K562 (cell line): ENCODE results near the gene CPT1C. TPM values are rescaled to one million over a fixed set of nuclear protein-coding genes. Genes with fewer than 3 reads are reported as not detected.
A peak's percentile ranks its signal among the peaks of the same experiment; 100 is the strongest.

Experiments used
- EP400 ChIP-seq: fragments of 450-650 bp; IDR thresholded peaks from 2 replicates; pipeline ENCODE4 v1.6.1; 2017; ENCODE audit warnings: antibody characterized with exemption, mild to moderate bottlenecking, moderate library complexity
- FOXP1 ChIP-seq: sonication (generic); formaldehyde crosslinking; IDR thresholded peaks from 2 replicates; pipeline ENCODE4 v1.8.0; 2022; ENCODE audit warnings: mild to moderate bottlenecking, missing genetic modification reagents
- HNRNPK ChIP-seq: fragments of 200-400 bp; formaldehyde crosslinking; IDR thresholded peaks from one replicate; pipeline ENCODE4 v1.6.1; 2018; ENCODE audit warnings: mild to moderate bottlenecking, low read depth, low read length; ENCODE audit not compliant: poor library complexity, severe bottlenecking
- ZFPM2 ChIP-seq: fragments of 250-450 bp; sonication (Bioruptor Pico); IDR thresholded peaks from 2 replicates; pipeline ENCODE4 v1.5.1; 2022; ENCODE audit warnings: mild to moderate bottlenecking
- polyA plus RNA-seq, 8 experiments: library from polyadenylated mRNA; depleted of rRNA in 4 of 8; stranded (reverse) in 5 of 8; unstranded in 3 of 8; fragments of >200 nt; fragmentation: Nextera tagmentation in 2 of 8; fragmentation: Illumina TruSeq in 1 of 8; extraction: Ambion mirVana in 2 of 8; extraction: Trizol in 1 of 8; gene quantifications; 2 replicates each; pipeline versions ENCODE4 v1.2.1 to v1.2.3, GENCODE V29; 2011 to 2014; ENCODE audit warnings: inconsistent platforms in 1 of 8, missing spikeins in 1 of 8
- total RNA-seq, 7 experiments: library from RNA; depleted of rRNA in 6 of 7; stranded (reverse); fragments of >200 nt in 6 of 7; fragmentation: Illumina TruSeq in 2 of 7; extraction: Trizol in 2 of 7; gene quantifications; 2 replicates each; pipeline versions ENCODE4 v1.2.1 to v1.2.3, GENCODE V29; 2011 to 2021; ENCODE audit warnings: low replicate concordance in 1 of 7
- TF ChIP-seq, protein P1 (sequence below): fragments of 450-650 bp; IDR thresholded peaks from 2 replicates; pipeline ENCODE4 v1.6.1; 2017; ENCODE audit warnings: antibody characterized with exemption, mild to moderate bottlenecking
- TF ChIP-seq, protein P2 (sequence below), 2 experiments: fragments of 450-650 bp in 1 of 2; sonication (generic) in 1 of 2; formaldehyde crosslinking in 1 of 2; IDR thresholded peaks; 2 replicates each; pipeline versions ENCODE4 v1.7.1 to v1.9.0; 2016 to 2022; ENCODE audit warnings: inconsistent platforms in 1 of 2, mild to moderate bottlenecking in 1 of 2, missing genetic modification reagents in 1 of 2
- TF ChIP-seq, protein P3 (sequence below): sonication (generic); formaldehyde crosslinking; IDR thresholded peaks from 2 replicates; pipeline ENCODE4 v1.4.0; 2020; ENCODE audit warnings: mild to moderate bottlenecking, missing genetic modification reagents
- TF ChIP-seq, protein P4 (sequence below): fragments of 450-650 bp; formaldehyde crosslinking; IDR thresholded peaks from 2 replicates; pipeline ENCODE4 v1.4.0; 2020; ENCODE audit warnings: mild to moderate bottlenecking, moderate library complexity

CPT1C gene
- total and polyA plus RNA-seq, 9 of the 15 experiments (the other 6 are each of a cell fraction or from before 2014, with no cell fraction given): 1.9 to 12.3 (median 3.0) TPM

DNA sequence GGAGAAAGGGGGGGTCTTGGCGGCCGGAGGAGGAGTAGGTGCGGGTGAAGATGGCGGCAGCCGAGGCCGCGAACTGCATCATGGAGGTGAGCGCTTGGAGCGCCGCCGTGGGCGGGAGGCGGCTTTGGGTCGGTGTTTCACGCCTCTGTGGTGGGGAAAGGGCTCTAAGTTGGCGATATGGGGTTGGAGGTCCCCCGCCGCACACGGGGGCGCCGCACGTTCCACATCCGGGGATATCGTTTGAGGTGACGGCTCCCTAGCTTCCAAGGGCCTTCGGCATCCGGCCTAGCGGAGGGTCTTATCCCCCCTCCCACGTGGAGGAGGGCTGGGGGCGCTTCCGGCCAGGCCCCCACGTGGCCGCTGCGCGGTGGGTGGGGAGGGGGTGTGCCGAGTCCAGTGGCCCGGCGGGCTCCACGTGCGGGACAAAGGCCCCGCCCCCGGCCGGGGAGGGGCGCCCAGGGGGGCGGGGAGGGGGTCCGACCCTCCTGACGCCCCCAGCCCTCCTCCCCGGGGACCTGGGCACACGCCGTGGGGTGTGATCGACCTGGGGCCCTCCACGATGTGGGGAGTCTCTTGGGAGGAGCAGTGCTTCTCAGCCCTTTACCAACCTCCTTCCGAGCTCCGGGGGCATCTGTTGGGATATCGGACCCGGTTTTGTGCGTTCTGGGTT, 13.6 kb upstream of the CPT1C start, which contains the start of gene PRMT1 (continued):
- TF ChIP-seq, protein P1, sequence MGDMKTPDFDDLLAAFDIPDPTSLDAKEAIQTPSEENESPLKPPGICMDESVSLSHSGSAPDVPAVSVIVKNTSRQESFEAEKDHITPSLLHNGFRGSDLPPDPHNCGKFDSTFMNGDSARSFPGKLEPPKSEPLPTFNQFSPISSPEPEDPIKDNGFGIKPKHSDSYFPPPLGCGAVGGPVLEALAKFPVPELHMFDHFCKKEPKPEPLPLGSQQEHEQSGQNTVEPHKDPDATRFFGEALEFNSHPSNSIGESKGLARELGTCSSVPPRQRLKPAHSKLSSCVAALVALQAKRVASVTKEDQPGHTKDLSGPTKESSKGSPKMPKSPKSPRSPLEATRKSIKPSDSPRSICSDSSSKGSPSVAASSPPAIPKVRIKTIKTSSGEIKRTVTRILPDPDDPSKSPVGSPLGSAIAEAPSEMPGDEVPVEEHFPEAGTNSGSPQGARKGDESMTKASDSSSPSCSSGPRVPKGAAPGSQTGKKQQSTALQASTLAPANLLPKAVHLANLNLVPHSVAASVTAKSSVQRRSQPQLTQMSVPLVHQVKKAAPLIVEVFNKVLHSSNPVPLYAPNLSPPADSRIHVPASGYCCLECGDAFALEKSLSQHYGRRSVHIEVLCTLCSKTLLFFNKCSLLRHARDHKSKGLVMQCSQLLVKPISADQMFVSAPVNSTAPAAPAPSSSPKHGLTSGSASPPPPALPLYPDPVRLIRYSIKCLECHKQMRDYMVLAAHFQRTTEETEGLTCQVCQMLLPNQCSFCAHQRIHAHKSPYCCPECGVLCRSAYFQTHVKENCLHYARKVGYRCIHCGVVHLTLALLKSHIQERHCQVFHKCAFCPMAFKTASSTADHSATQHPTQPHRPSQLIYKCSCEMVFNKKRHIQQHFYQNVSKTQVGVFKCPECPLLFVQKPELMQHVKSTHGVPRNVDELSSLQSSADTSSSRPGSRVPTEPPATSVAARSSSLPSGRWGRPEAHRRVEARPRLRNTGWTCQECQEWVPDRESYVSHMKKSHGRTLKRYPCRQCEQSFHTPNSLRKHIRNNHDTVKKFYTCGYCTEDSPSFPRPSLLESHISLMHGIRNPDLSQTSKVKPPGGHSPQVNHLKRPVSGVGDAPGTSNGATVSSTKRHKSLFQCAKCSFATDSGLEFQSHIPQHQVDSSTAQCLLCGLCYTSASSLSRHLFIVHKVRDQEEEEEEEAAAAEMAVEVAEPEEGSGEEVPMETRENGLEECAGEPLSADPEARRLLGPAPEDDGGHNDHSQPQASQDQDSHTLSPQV: no peak
- TF ChIP-seq, protein P2, sequence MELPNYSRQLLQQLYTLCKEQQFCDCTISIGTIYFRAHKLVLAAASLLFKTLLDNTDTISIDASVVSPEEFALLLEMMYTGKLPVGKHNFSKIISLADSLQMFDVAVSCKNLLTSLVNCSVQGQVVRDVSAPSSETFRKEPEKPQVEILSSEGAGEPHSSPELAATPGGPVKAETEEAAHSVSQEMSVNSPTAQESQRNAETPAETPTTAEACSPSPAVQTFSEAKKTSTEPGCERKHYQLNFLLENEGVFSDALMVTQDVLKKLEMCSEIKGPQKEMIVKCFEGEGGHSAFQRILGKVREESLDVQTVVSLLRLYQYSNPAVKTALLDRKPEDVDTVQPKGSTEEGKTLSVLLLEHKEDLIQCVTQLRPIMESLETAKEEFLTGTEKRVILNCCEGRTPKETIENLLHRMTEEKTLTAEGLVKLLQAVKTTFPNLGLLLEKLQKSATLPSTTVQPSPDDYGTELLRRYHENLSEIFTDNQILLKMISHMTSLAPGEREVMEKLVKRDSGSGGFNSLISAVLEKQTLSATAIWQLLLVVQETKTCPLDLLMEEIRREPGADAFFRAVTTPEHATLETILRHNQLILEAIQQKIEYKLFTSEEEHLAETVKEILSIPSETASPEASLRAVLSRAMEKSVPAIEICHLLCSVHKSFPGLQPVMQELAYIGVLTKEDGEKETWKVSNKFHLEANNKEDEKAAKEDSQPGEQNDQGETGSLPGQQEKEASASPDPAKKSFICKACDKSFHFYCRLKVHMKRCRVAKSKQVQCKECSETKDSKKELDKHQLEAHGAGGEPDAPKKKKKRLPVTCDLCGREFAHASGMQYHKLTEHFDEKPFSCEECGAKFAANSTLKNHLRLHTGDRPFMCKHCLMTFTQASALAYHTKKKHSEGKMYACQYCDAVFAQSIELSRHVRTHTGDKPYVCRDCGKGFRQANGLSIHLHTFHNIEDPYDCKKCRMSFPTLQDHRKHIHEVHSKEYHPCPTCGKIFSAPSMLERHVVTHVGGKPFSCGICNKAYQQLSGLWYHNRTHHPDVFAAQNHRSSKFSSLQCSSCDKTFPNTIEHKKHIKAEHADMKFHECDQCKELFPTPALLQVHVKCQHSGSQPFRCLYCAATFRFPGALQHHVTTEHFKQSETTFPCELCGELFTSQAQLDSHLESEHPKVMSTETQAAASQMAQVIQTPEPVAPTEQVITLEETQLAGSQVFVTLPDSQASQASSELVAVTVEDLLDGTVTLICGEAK (IDR thresholded peaks at IDR 0.05): peak; percentile 68
- TF ChIP-seq, protein P2 (CRISPR knock-in tag; IDR thresholded peaks at IDR 0.05): no peak
- TF ChIP-seq, protein P3, sequence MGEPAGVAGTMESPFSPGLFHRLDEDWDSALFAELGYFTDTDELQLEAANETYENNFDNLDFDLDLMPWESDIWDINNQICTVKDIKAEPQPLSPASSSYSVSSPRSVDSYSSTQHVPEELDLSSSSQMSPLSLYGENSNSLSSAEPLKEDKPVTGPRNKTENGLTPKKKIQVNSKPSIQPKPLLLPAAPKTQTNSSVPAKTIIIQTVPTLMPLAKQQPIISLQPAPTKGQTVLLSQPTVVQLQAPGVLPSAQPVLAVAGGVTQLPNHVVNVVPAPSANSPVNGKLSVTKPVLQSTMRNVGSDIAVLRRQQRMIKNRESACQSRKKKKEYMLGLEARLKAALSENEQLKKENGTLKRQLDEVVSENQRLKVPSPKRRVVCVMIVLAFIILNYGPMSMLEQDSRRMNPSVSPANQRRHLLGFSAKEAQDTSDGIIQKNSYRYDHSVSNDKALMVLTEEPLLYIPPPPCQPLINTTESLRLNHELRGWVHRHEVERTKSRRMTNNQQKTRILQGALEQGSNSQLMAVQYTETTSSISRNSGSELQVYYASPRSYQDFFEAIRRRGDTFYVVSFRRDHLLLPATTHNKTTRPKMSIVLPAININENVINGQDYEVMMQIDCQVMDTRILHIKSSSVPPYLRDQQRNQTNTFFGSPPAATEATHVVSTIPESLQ (CRISPR knock-in tag): no peak
- no peak for TF ChIP-seq HNRNPK
- 0 out of 2 replicates have a peak, but pooled peaks have one; percentile 28 for TF ChIP-seq ZFPM2 (CRISPR knock-in tag)
- TF ChIP-seq, protein P4, sequence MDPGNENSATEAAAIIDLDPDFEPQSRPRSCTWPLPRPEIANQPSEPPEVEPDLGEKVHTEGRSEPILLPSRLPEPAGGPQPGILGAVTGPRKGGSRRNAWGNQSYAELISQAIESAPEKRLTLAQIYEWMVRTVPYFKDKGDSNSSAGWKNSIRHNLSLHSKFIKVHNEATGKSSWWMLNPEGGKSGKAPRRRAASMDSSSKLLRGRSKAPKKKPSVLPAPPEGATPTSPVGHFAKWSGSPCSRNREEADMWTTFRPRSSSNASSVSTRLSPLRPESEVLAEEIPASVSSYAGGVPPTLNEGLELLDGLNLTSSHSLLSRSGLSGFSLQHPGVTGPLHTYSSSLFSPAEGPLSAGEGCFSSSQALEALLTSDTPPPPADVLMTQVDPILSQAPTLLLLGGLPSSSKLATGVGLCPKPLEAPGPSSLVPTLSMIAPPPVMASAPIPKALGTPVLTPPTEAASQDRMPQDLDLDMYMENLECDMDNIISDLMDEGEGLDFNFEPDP (CRISPR knock-in tag): 0 out of 2 replicates have a peak, but pooled peaks have one; percentile 50
- peak; percentile 98 for TF ChIP-seq EP400
- TF ChIP-seq FOXP1 (CRISPR knock-in tag): no peak; the same call in 1 of the 2 replicates
